Neutrophil (primary cell): ENCODE data around the gene DNAAF5.

Source experiments
- H3K27ac ChIP-seq: fragments of 200-600 bp; sonication (generic); 2 replicates; pipeline ENCODE4 v1.5.1; 2016; ENCODE audit warnings: mild to moderate bottlenecking, moderate library complexity
- H3K27me3 ChIP-seq: fragments of 200-600 bp; sonication (generic); 2 replicates; pipeline ENCODE4 v1.6.0; 2016; ENCODE audit warnings: mild to moderate bottlenecking
- H3K36me3 ChIP-seq: fragments of 200-600 bp; sonication (generic); 2 replicates; pipeline ENCODE4 v1.5.1; 2017
- H3K4me1 ChIP-seq, 2 experiments: fragments of 200-600 bp in 1 of 2; sonication (generic) in 1 of 2; 1 replicate in 1 of 2; 2 replicates in 1 of 2; pipeline versions ENCODE4 v1.5.1 to v1.6.1; 2013 to 2016; ENCODE audit warnings: low read depth in 1 of 2, low read length in 1 of 2, mild to moderate bottlenecking in 1 of 2, moderate library complexity in 1 of 2; ENCODE audit not compliant: control insufficient read depth in 1 of 2, insufficient read depth in 1 of 2
- H3K4me3 ChIP-seq, 2 experiments: fragments of 200-600 bp in 1 of 2; sonication (generic) in 1 of 2; 1 replicate in 1 of 2; 2 replicates in 1 of 2; pipeline ENCODE4 v1.5.1; 2013 to 2016; ENCODE audit warnings: low read depth in 1 of 2, low read length in 1 of 2, mild to moderate bottlenecking in 1 of 2, moderate library complexity in 1 of 2
- H3K9me3 ChIP-seq: fragments of 200-600 bp; sonication (generic); 2 replicates; pipeline ENCODE4 v1.5.1; 2016
- CTCF ChIP-seq: fragments of 200-600 bp; sonication (generic); IDR thresholded peaks from 2 replicates; pipeline ENCODE4 v1.5.1; 2016; ENCODE audit warnings: antibody characterized with exemption

DNAAF5 gene

GRCh38 chr7:711093-711921, 15.2 kb upstream of the DNAAF5 start:
- Histone ChIP-seq H3K27ac (no peak overlapping the region), H3K9me3 (no peaks in the 10 kb centered on the region), H3K4me1 (no peaks in the 10 kb centered on the region), H3K4me3 (no peak overlapping the region), H3K36me3 (no peaks in the 10 kb centered on the region), H3K27me3 (peaks cover 42% of the 10 kb centered on the region)
- no peak for TF ChIP-seq CTCF

- H3K4me1 ChIP-seq: no peaks in the 10 kb centered on the region
- peaks cover 42% of the 10 kb centered on the region for H3K27me3 ChIP-seq
- H3K9me3 ChIP-seq: no peaks in the 10 kb centered on the region
- H3K27ac ChIP-seq: no peak overlapping the region
- no peak for TF ChIP-seq CTCF
- H3K36me3 ChIP-seq: no peaks in the 10 kb centered on the region
- H3K4me3 ChIP-seq: no peak overlapping the region
These were observed 14.5 kb upstream of the DNAAF5 start for GRCh38 chr7:711922-712380.

- Histone ChIP-seq H3K9me3 (no peaks in the 10 kb centered on the region), H3K27ac (no peak overlapping the region), H3K36me3 (no peaks in the 10 kb centered on the region), H3K27me3 (peaks cover 42% of the 10 kb centered on the region), H3K4me3 (no peak overlapping the region), H3K4me1 (no peaks in the 10 kb centered on the region)
- TF ChIP-seq CTCF: no peak
These were observed 13.9 kb upstream of the DNAAF5 start for GRCh38 chr7:712381-713138.

GRCh38 chr7:713139-713457, 13.4 kb upstream of the DNAAF5 start:
- no peak for TF ChIP-seq CTCF
- Histone ChIP-seq H3K9me3 (no peaks in the 10 kb centered on the region), H3K4me1 (no peaks in the 10 kb centered on the region), H3K4me3 (no peak overlapping the region), H3K27ac (no peak overlapping the region), H3K27me3 (peaks cover 42% of the 10 kb centered on the region), H3K36me3 (no peaks in the 10 kb centered on the region)

- Histone ChIP-seq H3K9me3 (no peaks in the 10 kb centered on the region), H3K4me3 (no peak overlapping the region), H3K36me3 (no peaks in the 10 kb centered on the region), H3K4me1 (no peaks in the 10 kb centered on the region), H3K27ac (no peak overlapping the region), H3K27me3 (peaks cover 42% of the 10 kb centered on the region)
- no peak for TF ChIP-seq CTCF
These were observed 12.8 kb upstream of the DNAAF5 start for GRCh38 chr7:713488-714230.
